Measurements from ENCODE around the gene DLG2. TPM values are rescaled to one million over a fixed set of nuclear protein-coding genes. Genes with fewer than 3 reads are reported as not detected.

DLG2 gene
- total and polyA plus RNA-seq, 2 of the 4 experiments (the other 2 are of a cell fraction), result 0.31 to 0.36 TPM

DNA sequence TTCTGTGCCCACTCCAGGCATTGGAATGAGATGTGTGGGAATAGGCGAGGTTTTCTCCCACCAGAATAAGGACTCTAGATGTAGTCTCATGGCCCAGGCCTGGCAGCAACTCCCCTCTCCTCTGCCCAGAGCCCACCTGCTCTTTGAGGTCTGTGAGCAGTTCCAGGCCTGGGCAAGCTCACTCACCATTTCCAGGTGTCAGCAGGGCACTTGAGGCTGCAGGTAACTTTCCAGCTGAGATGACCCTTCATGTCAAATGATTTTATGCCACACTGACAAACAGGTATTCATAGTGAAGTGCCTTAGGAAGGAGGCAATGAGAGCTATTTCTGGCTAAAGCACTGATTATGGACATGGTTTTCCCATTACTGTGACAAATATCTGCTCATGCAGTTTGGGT lies 2217.7 kb downstream of the DLG2 start:
- TF ChIP-seq RAD21 (IDR thresholded peaks at IDR 0.05; ENCODE audit: low read length), result no peak
- TF ChIP-seq MXI1 (IDR thresholded peaks at IDR 0.05; ENCODE audit: borderline replicate concordance, low read depth, low read length), result no peak
- TF ChIP-seq SMC3 (IDR thresholded peaks at IDR 0.05; ENCODE audit: low read depth, low read length), result no peak
- TF ChIP-seq RCOR1 (IDR thresholded peaks at IDR 0.05; ENCODE audit: insufficient replicate concordance, low read length), result no peak
- TF ChIP-seq, protein P1, sequence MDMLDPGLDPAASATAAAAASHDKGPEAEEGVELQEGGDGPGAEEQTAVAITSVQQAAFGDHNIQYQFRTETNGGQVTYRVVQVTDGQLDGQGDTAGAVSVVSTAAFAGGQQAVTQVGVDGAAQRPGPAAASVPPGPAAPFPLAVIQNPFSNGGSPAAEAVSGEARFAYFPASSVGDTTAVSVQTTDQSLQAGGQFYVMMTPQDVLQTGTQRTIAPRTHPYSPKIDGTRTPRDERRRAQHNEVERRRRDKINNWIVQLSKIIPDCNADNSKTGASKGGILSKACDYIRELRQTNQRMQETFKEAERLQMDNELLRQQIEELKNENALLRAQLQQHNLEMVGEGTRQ (IDR thresholded peaks at IDR 0.05; ENCODE audit: low read depth, low read length), result no peak
- no peak for TF ChIP-seq NFE2L2 (IDR thresholded peaks at IDR 0.05; ENCODE audit: low read depth, low read length)
- no peak for TF ChIP-seq CHD1 (IDR thresholded peaks at IDR 0.05; ENCODE audit: low read depth, low read length)
- H3K9me1 ChIP-seq (ENCODE audit: insufficient read depth, low read length), result no peaks in the 10 kb centered on the region
- ChIA-PET CTCF (no interaction called here), POLR2A (ENCODE audit: unreplicated experiment) (no interaction called here)
- H2BK120ac ChIP-seq (ENCODE audit: low read depth, low read length), result no peak overlapping the region
- no TSS peak for BruUV-seq (replicated peaks)
- H4K91ac ChIP-seq (ENCODE audit: insufficient read depth, low read depth, low read length), result no peak overlapping the region
- no peak overlapping the region for H2AFZ ChIP-seq (replicated peaks; ENCODE audit: low read length, poor library complexity)
- H3K4ac ChIP-seq (ENCODE audit: low read depth, low read length), result no peak overlapping the region
- in situ Hi-C loops (cut with MboI; ENCODE audit: low sequenced_read_pairs), result no loop called here
- H2BK20ac ChIP-seq (ENCODE audit: low read depth, low read length), result no peak overlapping the region
- no peak overlapping the region for H4K8ac ChIP-seq (ENCODE audit: low read depth in 2 of 2, low read length in 2 of 2)
- no peaks in the 10 kb centered on the region for H3K36me3 ChIP-seq (ENCODE audit: control insufficient read depth, insufficient read depth, low read length)
- no peak overlapping the region for H3K27ac ChIP-seq (ENCODE audit: insufficient read depth, low read length)
- no peak for ATAC-seq (ENCODE audit: low read depth)
- H3K4me1 ChIP-seq (ENCODE audit: control insufficient read depth, insufficient read depth, low read length), result no peaks in the 10 kb centered on the region
- no peaks in the 10 kb centered on the region for H3K27me3 ChIP-seq (ENCODE audit: control insufficient read depth, insufficient read depth, low read length)
- no peak for DNase-seq
- no peak overlapping the region for H2BK5ac ChIP-seq (ENCODE audit: low read depth, low read length, poor library complexity, severe bottlenecking)
- no CpG with 5 or more reads among the region's 1 CpG for WGBS, 2 experiments (ENCODE audit: extremely low coverage in 2 of 2, insufficient read length in 1 of 2)
- H4K5ac ChIP-seq (ENCODE audit: low read depth, low read length), result no peak overlapping the region
- no peak overlapping the region for H2AK5ac ChIP-seq (ENCODE audit: low read depth, low read length)
- H3K4me2 ChIP-seq (ENCODE audit: low read depth, low read length), result no peak overlapping the region
- no peaks in the 10 kb centered on the region for H4K20me1 ChIP-seq (ENCODE audit: insufficient read depth, low read length)
- H3K14ac ChIP-seq (replicated peaks; ENCODE audit: low read depth, low read length), result no peak overlapping the region
- H3K9ac ChIP-seq (ENCODE audit: low read depth, low read length), result no peak overlapping the region
- H2AK9ac ChIP-seq (replicated peaks; ENCODE audit: low read depth, low read length, poor library complexity), result no peak overlapping the region
- H3K18ac ChIP-seq (ENCODE audit: low read depth, low read length), result no peak overlapping the region
- no peaks in the 10 kb centered on the region for H3K9me3 ChIP-seq (ENCODE audit: control insufficient read depth, insufficient read depth, low read length)
- no peak overlapping the region for H3K23ac ChIP-seq (ENCODE audit: low read depth, low read length)
- dilution Hi-C loops (cut with HindIII; ENCODE audit: low sequenced_read_pairs, unreplicated experiment), result no loop called here
- intact Hi-C loops (cut with micrococcal nuclease), result no loop called here
- H2BK15ac ChIP-seq (ENCODE audit: low read depth, low read length), result no peak overlapping the region
- no peak overlapping the region for H3K4me3 ChIP-seq (ENCODE audit: insufficient read depth, low read depth, low read length)
- H3K56ac ChIP-seq (ENCODE audit: extremely low read depth, insufficient read depth, low read length), result no peak overlapping the region
- H3K79me1 ChIP-seq (ENCODE audit: low read depth in 1 of 2, low read length in 2 of 2), result no peaks in the 10 kb centered on the region

All from IMR-90 (cell line).